Neural progenitor cell (in vitro differentiated cells): ENCODE data around the gene OR2F2. TPM values are rescaled to one million over a fixed set of nuclear protein-coding genes. Genes with fewer than 3 reads are reported as not detected.

Experiments
- DNase-seq: peaks from one replicate; pipeline ENCODE4 v3.0.0-alpha.2; 2016; ENCODE audit warnings: low spot score
- H2AFZ ChIP-seq: fragments of 200-600 bp; sonication (generic); replicated peaks from 2 replicates; pipeline ENCODE4 v1.6.1; 2016; ENCODE audit warnings: antibody characterized with exemption
- H3F3A ChIP-seq: fragments of 200-600 bp; sonication (generic); 2 replicates; pipeline ENCODE4 v1.6.1; 2016; ENCODE audit warnings: antibody characterized with exemption, low read depth
- H3K27ac ChIP-seq: fragments of 200-600 bp; sonication (generic); 2 replicates; pipeline ENCODE4 v1.5.1; 2016; ENCODE audit warnings: mild to moderate bottlenecking
- H3K27me3 ChIP-seq: fragments of 200-600 bp; sonication (generic); 2 replicates; pipeline ENCODE4 v1.6.1; 2016; ENCODE audit warnings: mild to moderate bottlenecking, moderate library complexity
- H3K36me3 ChIP-seq: fragments of 200-600 bp; sonication (generic); 2 replicates; pipeline ENCODE4 v1.5.1; 2016
- H3K4me1 ChIP-seq: fragments of 200-600 bp; sonication (generic); 2 replicates; pipeline ENCODE4 v1.6.1; 2016; ENCODE audit warnings: mixed run types
- H3K4me2 ChIP-seq: fragments of 200-600 bp; sonication (generic); 2 replicates; pipeline ENCODE4 v1.6.1; 2016
- H3K4me3 ChIP-seq: fragments of 200-600 bp; sonication (generic); 2 replicates; pipeline ENCODE4 v1.5.1; 2016
- H3K79me2 ChIP-seq: fragments of 200-600 bp; sonication (generic); 2 replicates; pipeline ENCODE4 v1.6.1; 2016; ENCODE audit warnings: low read depth
- H3K9ac ChIP-seq: fragments of 200-600 bp; sonication (generic); 2 replicates; pipeline ENCODE4 v1.6.1; 2016
- H3K9me3 ChIP-seq: fragments of 200-600 bp; sonication (generic); 2 replicates; pipeline ENCODE4 v1.5.1; 2016; ENCODE audit warnings: low read depth
- H4K20me1 ChIP-seq: fragments of 200-600 bp; sonication (generic); 2 replicates; pipeline ENCODE4 v1.6.1; 2016; ENCODE audit warnings: low read depth
- H3K27ac Mint-ChIP-seq: 3 replicates; pipeline ENCODE4 v1.8.0; 2021; ENCODE audit warnings: mixed read lengths
- H3K27me3 Mint-ChIP-seq: 2 replicates; pipeline ENCODE4 v1.8.0; 2022; ENCODE audit warnings: low read depth, mild to moderate bottlenecking, inconsistent platforms, moderate library complexity, mixed read lengths; ENCODE audit not compliant: insufficient read depth
- H3K36me3 Mint-ChIP-seq: 3 replicates; pipeline ENCODE4 v1.8.0; 2021; ENCODE audit warnings: mixed read lengths
- H3K4me1 Mint-ChIP-seq: 3 replicates; pipeline ENCODE4 v1.8.0; 2021; ENCODE audit warnings: mixed read lengths
- H3K4me3 Mint-ChIP-seq: 3 replicates; pipeline ENCODE4 v1.8.0; 2021; ENCODE audit warnings: mild to moderate bottlenecking, moderate library complexity, mixed read lengths
- H3K9me3 Mint-ChIP-seq: 3 replicates; pipeline ENCODE4 v1.8.0; 2020; ENCODE audit warnings: mixed read lengths
- CTCF ChIP-seq: fragments of 200-600 bp; sonication (generic); IDR thresholded peaks from 2 replicates; pipeline ENCODE4 v1.5.1; 2017; ENCODE audit warnings: antibody characterized with exemption, mild to moderate bottlenecking
- EZH2 ChIP-seq: fragments of 200-600 bp; sonication (generic); IDR thresholded peaks from 2 replicates; pipeline ENCODE4 v1.6.1; 2017; ENCODE audit warnings: antibody characterized with exemption, mild to moderate bottlenecking, moderate library complexity
- EZH2phosphoT487 ChIP-seq: fragments of 200-600 bp; sonication (generic); IDR thresholded peaks from 2 replicates; pipeline ENCODE4 v1.6.1; 2017; ENCODE audit warnings: antibody characterized with exemption
- total RNA-seq: library from RNA; depleted of rRNA; stranded (reverse); fragments of >200 nt; gene quantifications from 2 replicates; pipeline ENCODE4 v1.2.3, GENCODE V29; 2015; ENCODE audit warnings: low replicate concordance

Gene OR2F2
- total RNA-seq, 1 donor from 2014 or later: not detected

GRCh38 chr7:143910473-143911248, 24.4 kb upstream of the OR2F2 start:
- H3K4me3 Mint-ChIP-seq: no peak overlapping the region
- Histone ChIP-seq H3K79me2 (no peaks in the 10 kb centered on the region), H3K27ac (no peak overlapping the region), H3K4me1 (peaks cover 17% of the 10 kb centered on the region), H3K36me3 (no peaks in the 10 kb centered on the region), H3K4me2 (no peak overlapping the region), H4K20me1 (no peaks in the 10 kb centered on the region), H2AFZ (no peak overlapping the region), H3K9me3 (no peaks in the 10 kb centered on the region), H3K9ac (no peak overlapping the region), H3K4me3 (no peak overlapping the region), H3F3A (peaks cover 12% of the 10 kb centered on the region), H3K27me3 (no peaks in the 10 kb centered on the region)
- H3K9me3 Mint-ChIP-seq: no peaks in the 10 kb centered on the region
- no peak overlapping the region for H3K27ac Mint-ChIP-seq
- H3K27me3 Mint-ChIP-seq: no peaks in the 10 kb centered on the region
- TF ChIP-seq CTCF (no peak), EZH2 (no peak), EZH2phosphoT487 (no peak)
- H3K4me1 Mint-ChIP-seq: peaks cover 9% of the 10 kb centered on the region
- no peaks in the 10 kb centered on the region for H3K36me3 Mint-ChIP-seq
- no peak for DNase-seq

- Mint-ChIP-seq H3K4me3 (no peak overlapping the region), H3K9me3 (no peaks in the 10 kb centered on the region), H3K27ac (no peak overlapping the region), H3K4me1 (no peaks in the 10 kb centered on the region), H3K27me3 (no peaks in the 10 kb centered on the region), H3K36me3 (no peaks in the 10 kb centered on the region)
- H3F3A ChIP-seq: no peaks in the 10 kb centered on the region
- no peak overlapping the region for H2AFZ ChIP-seq
- no peaks in the 10 kb centered on the region for H3K79me2 ChIP-seq
- no peak overlapping the region for H3K4me2 ChIP-seq
- no peak overlapping the region for H3K4me3 ChIP-seq
- no peaks in the 10 kb centered on the region for H3K4me1 ChIP-seq
- H4K20me1 ChIP-seq: no peaks in the 10 kb centered on the region
- H3K9me3 ChIP-seq: no peaks in the 10 kb centered on the region
- H3K27ac ChIP-seq: no peak overlapping the region
- H3K9ac ChIP-seq: no peak overlapping the region
- no peak for DNase-seq
- no peaks in the 10 kb centered on the region for H3K36me3 ChIP-seq
- no peaks in the 10 kb centered on the region for H3K27me3 ChIP-seq
- TF ChIP-seq CTCF: no peak
- no peak for TF ChIP-seq EZH2phosphoT487
- TF ChIP-seq EZH2: no peak
These were observed 21.0 kb upstream of the OR2F2 start for GRCh38 chr7:143913945-143914615.

GRCh38 chr7:143914938-143915652, 19.9 kb upstream of the OR2F2 start:
- H3K9ac ChIP-seq: no peak overlapping the region
- Mint-ChIP-seq H3K4me1 (no peaks in the 10 kb centered on the region), H3K9me3 (no peaks in the 10 kb centered on the region), H3K27me3 (no peaks in the 10 kb centered on the region), H3K4me3 (no peak overlapping the region), H3K27ac (no peak overlapping the region), H3K36me3 (no peaks in the 10 kb centered on the region)
- H4K20me1 ChIP-seq: no peaks in the 10 kb centered on the region
- no peak overlapping the region for H3K4me3 ChIP-seq
- H3K27me3 ChIP-seq: no peaks in the 10 kb centered on the region
- H3K79me2 ChIP-seq: no peaks in the 10 kb centered on the region
- H3K4me2 ChIP-seq: no peak overlapping the region
- no peaks in the 10 kb centered on the region for H3K9me3 ChIP-seq
- H3F3A ChIP-seq: no peaks in the 10 kb centered on the region
- no peaks in the 10 kb centered on the region for H3K36me3 ChIP-seq
- H3K4me1 ChIP-seq: no peaks in the 10 kb centered on the region
- TF ChIP-seq EZH2 (no peak), CTCF (peak; percentile 24), EZH2phosphoT487 (no peak)
- DNase-seq: no peak
- H3K27ac ChIP-seq: no peak overlapping the region
- H2AFZ ChIP-seq: no peak overlapping the region
